HepG2 (cell line): ENCODE results near the gene KCNH1. TPM values are rescaled to one million over a fixed set of nuclear protein-coding genes. Genes with fewer than 3 reads are reported as not detected.

Experiments used
- ATAC-seq: fragments of 200-7000 bp; cut with Tn5 transposase; 3 replicates; pipeline ENCODE4 v1.9.1; 2020; ENCODE audit warnings: mild to moderate bottlenecking, moderate library complexity
- BruUV-seq: library from RNA; stranded (reverse); fragments of 400-500 nt; replicated peaks from 2 replicates; lab custom pipeline; 2021; lab: Mats Ljungman, UMichigan
- CTCF ChIA-PET: fragments of 300-600 bp; formaldehyde crosslinking; extraction: SDS; loops from one replicate; lab custom pipeline; 2021; ENCODE audit warnings: low total read pairs, inconsistent platforms, low intra/inter-chr PET ratio; lab: Yijun Ruan, JAX
- POLR2A ChIA-PET: fragments of 350-600 bp; sonication (Branson Sonifier 250); formaldehyde crosslinking; loops from one replicate; lab custom pipeline; 2020; ENCODE audit warnings: antibody characterized with exemption, inconsistent platforms; lab: Yijun Ruan, JAX
- DNase-seq: peaks from one replicate; pipeline ENCODE4 v3.0.0-alpha.2; 2015; ENCODE audit warnings: low spot score
- FAIRE-seq: peaks from 3 replicates; lab custom pipeline; 2011; peaks lifted over from hg19 to GRCh38; lab: Jason Lieb, UNC
- H2AFZ ChIP-seq: one replicate; pipeline ENCODE4 v1.6.1; 2011; ENCODE audit warnings: low read length, inconsistent platforms
- H3K27ac ChIP-seq: fragments of 300-600 bp; 3 replicates; pipeline ENCODE4 v1.8.0; 2011; ENCODE audit warnings: mixed run types, mild to moderate bottlenecking, mixed read lengths, low read length, inconsistent platforms; ENCODE audit not compliant: insufficient read depth; ENCODE audit errors: extremely low read length
- H3K27me3 ChIP-seq, 2 experiments: fragments of 200-600 bp in 1 of 2; 2 replicates in 1 of 2; 3 replicates in 1 of 2; pipeline versions ENCODE4 v1.6.0 to v1.8.0; 2011; ENCODE audit warnings: low read length in 2 of 2, mild to moderate bottlenecking in 2 of 2, moderate library complexity in 2 of 2, inconsistent platforms in 1 of 2; ENCODE audit not compliant: insufficient read depth in 2 of 2, control insufficient read depth in 1 of 2
- H3K36me3 ChIP-seq, 2 experiments: fragments of 200-600 bp in 1 of 2; replicated peaks in 1 of 2; 2 replicates in 1 of 2; 3 replicates in 1 of 2; pipeline versions ENCODE4 v1.5.1 to v1.8.0; 2011; ENCODE audit warnings: low read length in 2 of 2, inconsistent platforms in 1 of 2; ENCODE audit not compliant: insufficient read depth in 2 of 2, control insufficient read depth in 1 of 2
- H3K4me1 ChIP-seq: 2 replicates; pipeline ENCODE4 v1.5.1; 2012; ENCODE audit warnings: low read length, inconsistent platforms; ENCODE audit not compliant: insufficient read depth
- H3K4me2 ChIP-seq: 2 replicates; pipeline ENCODE4 v1.6.0; 2011; ENCODE audit warnings: low read depth, low read length, inconsistent platforms
- H3K4me3 ChIP-seq, 3 experiments: fragments of 200-600 bp in 1 of 3; sonication (generic), shearing (Covaris generic) in 1 of 3; replicated peaks in 1 of 3; 2 replicates each; pipeline ENCODE4 v1.5.1; 2011 to 2016; ENCODE audit warnings: low read length in 3 of 3, inconsistent platforms in 2 of 3, low read depth in 2 of 3, mild to moderate bottlenecking in 2 of 3, control low read depth in 1 of 3, mixed read lengths in 1 of 3; ENCODE audit not compliant: insufficient read depth in 1 of 3
- H3K79me2 ChIP-seq: one replicate; pipeline ENCODE4 v1.6.1; 2011; ENCODE audit warnings: low read length, inconsistent platforms; ENCODE audit not compliant: insufficient read depth
- H3K9ac ChIP-seq: 2 replicates; pipeline ENCODE4 v1.6.0; 2011; ENCODE audit warnings: mild to moderate bottlenecking, low read depth, low read length, inconsistent platforms; ENCODE audit not compliant: insufficient read depth
- H3K9me3 ChIP-seq: 2 replicates; pipeline ENCODE4 v1.5.1; 2012; ENCODE audit warnings: mild to moderate bottlenecking, low read length
- H4K20me1 ChIP-seq: 2 replicates; pipeline ENCODE4 v1.6.0; 2011; ENCODE audit warnings: inconsistent platforms, mild to moderate bottlenecking, low read length, moderate library complexity; ENCODE audit not compliant: insufficient read depth
- CENPX ChIP-seq: sonication (generic); formaldehyde crosslinking; IDR thresholded peaks from 2 replicates; pipeline ENCODE4 v1.9.0; 2021; ENCODE audit warnings: mild to moderate bottlenecking, missing genetic modification reagents, moderate library complexity
- HCFC1 ChIP-seq: fragments of 150-350 bp; IDR thresholded peaks from 2 replicates; pipeline ENCODE4 v1.6.1; 2014; ENCODE audit warnings: low read depth, low read length
- IRX3 ChIP-seq: sonication (generic); formaldehyde crosslinking; IDR thresholded peaks from 2 replicates; pipeline ENCODE4 v1.8.1; 2023; ENCODE audit warnings: mild to moderate bottlenecking, low read depth, missing genetic modification reagents, borderline replicate concordance
- MYC ChIP-seq: sonication (generic); formaldehyde crosslinking; IDR thresholded peaks from 2 replicates; pipeline ENCODE4 v1.9.0; 2021; ENCODE audit warnings: missing genetic modification reagents, borderline replicate concordance
- NFE2 ChIP-seq: sonication (generic); formaldehyde crosslinking; IDR thresholded peaks from 2 replicates; pipeline ENCODE4 v1.4.0; 2020; ENCODE audit warnings: missing genetic modification reagents
- NFYC ChIP-seq: IDR thresholded peaks from 2 replicates; pipeline ENCODE4 v1.6.1; 2016; ENCODE audit warnings: missing genetic modification reagents, missing compliant biosample characterization
- SMARCE1 ChIP-seq: fragments of 450-650 bp; IDR thresholded peaks from 2 replicates; pipeline ENCODE4 v1.6.1; 2017; ENCODE audit warnings: borderline replicate concordance
- SP1 ChIP-seq, 2 experiments: fragments of 450-650 bp in 1 of 2; sonication (generic) in 1 of 2; formaldehyde crosslinking in 1 of 2; IDR thresholded peaks; 2 replicates each; pipeline versions ENCODE4 v1.4.0 to v1.6.1; 2016 to 2020; ENCODE audit warnings: missing genetic modification reagents in 1 of 2
- TBX2 ChIP-seq: sonication (generic); formaldehyde crosslinking; IDR thresholded peaks from 2 replicates; pipeline ENCODE4 v1.5.0; 2020; ENCODE audit warnings: missing genetic modification reagents, mild to moderate bottlenecking, borderline replicate concordance
- ZFP41 ChIP-seq: sonication (generic); formaldehyde crosslinking; IDR thresholded peaks from 2 replicates; pipeline ENCODE4 v1.4.0; 2020; ENCODE audit warnings: mild to moderate bottlenecking, missing genetic modification reagents, borderline replicate concordance
- ZNF296 ChIP-seq: sonication (generic); formaldehyde crosslinking; conservative IDR thresholded peaks from 2 replicates; pipeline ENCODE4 v1.5.0; 2020; ENCODE audit warnings: mild to moderate bottlenecking, missing genetic modification reagents
- ZNF547 ChIP-seq: sonication (generic); formaldehyde crosslinking; IDR thresholded peaks from 2 replicates; pipeline ENCODE4 v1.5.1; 2020; ENCODE audit warnings: mild to moderate bottlenecking, missing genetic modification reagents
- ZNF552 ChIP-seq: sonication (generic); formaldehyde crosslinking; IDR thresholded peaks from 2 replicates; pipeline ENCODE4 v1.9.0; 2022; ENCODE audit warnings: missing genetic modification reagents, mild to moderate bottlenecking, borderline replicate concordance
- ZNF598 ChIP-seq: sonication (generic); formaldehyde crosslinking; IDR thresholded peaks from 2 replicates; pipeline ENCODE4 v1.5.1; 2020; ENCODE audit warnings: mild to moderate bottlenecking, missing genetic modification reagents, borderline replicate concordance
- WGBS: methylation state at CpG from one replicate; pipeline ENCODE4 v1.1.6; 2017; ENCODE audit warnings: low lambda C conversion rate; 5-methylcytosine and 5-hydroxymethylcytosine counted together
- in situ Hi-C: cut with HindIII; loops from 2 replicates; pipeline ENCODE4 v1.10.0; 2017; ENCODE audit warnings: low pct_unique_long_range_greater_than_20kb; ENCODE audit not compliant: extremely low pct_ligation_motif_present
- intact Hi-C: fragments of 100-400 bp; cut with micrococcal nuclease; formaldehyde crosslinking; loops from one replicate; pipeline ENCODE4 v1.10.0; 2022; ENCODE audit not compliant: unreplicated experiment
- polyA plus RNA-seq, 8 experiments: library from polyadenylated mRNA; depleted of rRNA in 3 of 8; stranded (reverse) in 7 of 8; unstranded in 1 of 8; fragments of >200 nt; fragmentation: Illumina TruSeq in 4 of 8; extraction: Trizol in 4 of 8; gene quantifications; 2 replicates each; pipeline versions ENCODE4 v1.2.1 to v1.2.3, GENCODE V29; 2011 to 2016; ENCODE audit warnings: low read depth in 4 of 8, missing spikeins in 1 of 8, mixed read lengths in 1 of 8; ENCODE audit not compliant: insufficient read depth in 1 of 8
- total RNA-seq, 5 experiments: library from RNA; depleted of rRNA; stranded (reverse); fragments of >200 nt; fragmentation: Illumina TruSeq; extraction: Trizol; gene quantifications; 2 replicates each; pipeline ENCODE4 v1.2.3, GENCODE V29; 2016; ENCODE audit warnings: low read depth in 1 of 5
- TF ChIP-seq, protein P1 (sequence below): sonication (generic); formaldehyde crosslinking; IDR thresholded peaks from 2 replicates; pipeline ENCODE4 v1.8.1; 2023; ENCODE audit warnings: mild to moderate bottlenecking, missing genetic modification reagents
- TF ChIP-seq, protein P2 (sequence below), 2 experiments: IDR thresholded peaks; 2 replicates each; pipeline ENCODE4 v1.6.1; 2011 to 2012; ENCODE audit warnings: low read length in 2 of 2, borderline replicate concordance in 1 of 2, low read depth in 1 of 2, mild to moderate bottlenecking in 1 of 2, moderate library complexity in 1 of 2

KCNH1 gene
- total and polyA plus RNA-seq, 2 of the 13 experiments (the other 11 are each of a cell fraction or from before 2014, with no cell fraction given) = not detected

DNA sequence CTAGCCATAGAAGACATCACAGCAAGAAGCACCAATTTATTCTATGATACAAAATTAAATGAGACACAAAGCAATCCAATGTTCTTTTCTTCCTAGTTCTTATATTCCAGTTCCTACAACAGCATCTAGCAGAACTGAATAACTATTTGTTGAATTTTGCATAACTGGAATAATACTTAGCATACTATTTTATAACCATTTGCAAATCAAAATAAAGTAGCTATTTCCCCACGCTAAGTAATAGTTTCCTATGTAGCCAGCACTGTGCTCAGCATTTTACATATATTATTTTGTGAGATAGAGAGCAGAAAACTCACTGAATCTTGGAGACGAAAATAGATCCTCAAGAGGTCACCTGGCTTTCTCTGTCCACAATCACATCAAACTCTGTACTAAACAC, 42.1 kb downstream of the KCNH1 start:
- 2% methylated on average over 2 of the region's 2 CpGs for WGBS
- POLR2A ChIA-PET = no interaction called here
- in situ Hi-C loops = no loop called here

More for the DNA sequence above, 42.1 kb downstream of the KCNH1 start:
- Histone ChIP-seq H2AFZ (no peak overlapping the region), H3K36me3 (no peaks in the 10 kb centered on the region), H3K27ac (no peak overlapping the region), H3K4me1 (no peaks in the 10 kb centered on the region), H3K79me2 (no peaks in the 10 kb centered on the region), H3K4me2 (no peak overlapping the region), H3K4me3 (no peak overlapping the region), H3K9me3 (no peaks in the 10 kb centered on the region), H3K9ac (no peak overlapping the region), H4K20me1 (no peaks in the 10 kb centered on the region), H3K27me3 (no peaks in the 10 kb centered on the region)
- no peak for TF ChIP-seq NFE2 (CRISPR knock-in tag)
- TF ChIP-seq MYC (CRISPR knock-in tag) = no peak
- no peak for TF ChIP-seq ZNF296 (CRISPR knock-in tag)
- TF ChIP-seq ZNF547 (CRISPR knock-in tag) = no peak
- no peak for TF ChIP-seq SP1 (IDR thresholded peaks at IDR 0.05)
- TF ChIP-seq SP1 (CRISPR knock-in tag; IDR thresholded peaks at IDR 0.05) = no peak
- no peak for TF ChIP-seq CENPX (CRISPR knock-in tag)
- no peak for TF ChIP-seq ZFP41 (CRISPR knock-in tag)
- TF ChIP-seq, protein P1, sequence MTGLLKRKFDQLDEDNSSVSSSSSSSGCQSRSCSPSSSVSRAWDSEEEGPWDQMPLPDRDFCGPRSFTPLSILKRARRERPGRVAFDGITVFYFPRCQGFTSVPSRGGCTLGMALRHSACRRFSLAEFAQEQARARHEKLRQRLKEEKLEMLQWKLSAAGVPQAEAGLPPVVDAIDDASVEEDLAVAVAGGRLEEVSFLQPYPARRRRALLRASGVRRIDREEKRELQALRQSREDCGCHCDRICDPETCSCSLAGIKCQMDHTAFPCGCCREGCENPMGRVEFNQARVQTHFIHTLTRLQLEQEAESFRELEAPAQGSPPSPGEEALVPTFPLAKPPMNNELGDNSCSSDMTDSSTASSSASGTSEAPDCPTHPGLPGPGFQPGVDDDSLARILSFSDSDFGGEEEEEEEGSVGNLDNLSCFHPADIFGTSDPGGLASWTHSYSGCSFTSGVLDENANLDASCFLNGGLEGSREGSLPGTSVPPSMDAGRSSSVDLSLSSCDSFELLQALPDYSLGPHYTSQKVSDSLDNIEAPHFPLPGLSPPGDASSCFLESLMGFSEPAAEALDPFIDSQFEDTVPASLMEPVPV (CRISPR knock-in tag) = no peak
- TF ChIP-seq NFYC = no peak
- TF ChIP-seq HCFC1 = no peak
- TF ChIP-seq IRX3 = no peak
- no peak for TF ChIP-seq ZNF552 (CRISPR knock-in tag)
- TF ChIP-seq SMARCE1 = no peak
- TF ChIP-seq ZNF598 (CRISPR knock-in tag) = no peak
- TF ChIP-seq, protein P2, sequence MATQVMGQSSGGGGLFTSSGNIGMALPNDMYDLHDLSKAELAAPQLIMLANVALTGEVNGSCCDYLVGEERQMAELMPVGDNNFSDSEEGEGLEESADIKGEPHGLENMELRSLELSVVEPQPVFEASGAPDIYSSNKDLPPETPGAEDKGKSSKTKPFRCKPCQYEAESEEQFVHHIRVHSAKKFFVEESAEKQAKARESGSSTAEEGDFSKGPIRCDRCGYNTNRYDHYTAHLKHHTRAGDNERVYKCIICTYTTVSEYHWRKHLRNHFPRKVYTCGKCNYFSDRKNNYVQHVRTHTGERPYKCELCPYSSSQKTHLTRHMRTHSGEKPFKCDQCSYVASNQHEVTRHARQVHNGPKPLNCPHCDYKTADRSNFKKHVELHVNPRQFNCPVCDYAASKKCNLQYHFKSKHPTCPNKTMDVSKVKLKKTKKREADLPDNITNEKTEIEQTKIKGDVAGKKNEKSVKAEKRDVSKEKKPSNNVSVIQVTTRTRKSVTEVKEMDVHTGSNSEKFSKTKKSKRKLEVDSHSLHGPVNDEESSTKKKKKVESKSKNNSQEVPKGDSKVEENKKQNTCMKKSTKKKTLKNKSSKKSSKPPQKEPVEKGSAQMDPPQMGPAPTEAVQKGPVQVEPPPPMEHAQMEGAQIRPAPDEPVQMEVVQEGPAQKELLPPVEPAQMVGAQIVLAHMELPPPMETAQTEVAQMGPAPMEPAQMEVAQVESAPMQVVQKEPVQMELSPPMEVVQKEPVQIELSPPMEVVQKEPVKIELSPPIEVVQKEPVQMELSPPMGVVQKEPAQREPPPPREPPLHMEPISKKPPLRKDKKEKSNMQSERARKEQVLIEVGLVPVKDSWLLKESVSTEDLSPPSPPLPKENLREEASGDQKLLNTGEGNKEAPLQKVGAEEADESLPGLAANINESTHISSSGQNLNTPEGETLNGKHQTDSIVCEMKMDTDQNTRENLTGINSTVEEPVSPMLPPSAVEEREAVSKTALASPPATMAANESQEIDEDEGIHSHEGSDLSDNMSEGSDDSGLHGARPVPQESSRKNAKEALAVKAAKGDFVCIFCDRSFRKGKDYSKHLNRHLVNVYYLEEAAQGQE (IDR thresholded peaks at IDR 0.05; ENCODE audit: borderline replicate concordance in 1 of 2, low read depth in 1 of 2, low read length in 2 of 2) = no peak
- TF ChIP-seq TBX2 (CRISPR knock-in tag) = no peak
- FAIRE-seq (no peak), DNase-seq (no peak), ATAC-seq (no peak)
- intact Hi-C loops = no loop called here
- BruUV-seq = no TSS peak
- CTCF ChIA-PET = no interaction called here
